ENCODE data around the gene RECQL5.

- TF ChIP-seq POLR2A (IDR thresholded peaks at IDR 0.05; ENCODE audit: low read depth, low read length) (no peak), POLR2AphosphoS5 (IDR thresholded peaks at IDR 0.05; ENCODE audit: low read depth, low read length) (no peak), SPI1 (IDR thresholded peaks at IDR 0.05; ENCODE audit: low read depth, low read length) (no peak), TAF1 (IDR thresholded peaks at IDR 0.05; ENCODE audit: low read depth, low read length) (no peak), PAX5 (IDR thresholded peaks at IDR 0.05; ENCODE audit: insufficient read depth, low read length, severe bottlenecking) (no peak), POU2F2 (IDR thresholded peaks at IDR 0.05; ENCODE audit: low read depth, low read length) (no peak)
Measured at GRCh38 chr17:75605790-75606189, 61.2 kb downstream of the RECQL5 start.

All from GM12891 (cell line).